Brain microvascular endothelial cell (primary cell): ENCODE results near the gene CTDSPL.

Experiments used
- DNase-seq: peaks from one replicate; pipeline ENCODE4 v3.0.0-alpha.2; 2020
- H3K27ac ChIP-seq: fragments of 250-450 bp; sonication (Bioruptor Pico); 2 replicates; pipeline ENCODE4 v1.5.1; 2020; ENCODE audit warnings: mild to moderate bottlenecking, moderate library complexity
- H3K27me3 ChIP-seq: fragments of 250-450 bp; sonication (Bioruptor Pico); replicated peaks from 2 replicates; pipeline ENCODE4 v1.5.1; 2020; ENCODE audit warnings: mild to moderate bottlenecking
- H3K36me3 ChIP-seq: fragments of 250-450 bp; sonication (Bioruptor Pico); replicated peaks from 2 replicates; pipeline ENCODE4 v1.5.1; 2020; ENCODE audit warnings: mild to moderate bottlenecking
- H3K4me3 ChIP-seq: 2 replicates; pipeline ENCODE4 v1.5.1; 2011; ENCODE audit warnings: low read depth, mild to moderate bottlenecking, control low read depth, low read length, moderate library complexity
- in situ Hi-C: cut with HindIII; loops from 2 replicates; pipeline ENCODE4 v1.10.0; 2017; ENCODE audit warnings: low sequenced_read_pairs, low pct_ligation_motif_present
- TF ChIP-seq, protein P1 (sequence below): IDR thresholded peaks from 2 replicates; pipeline ENCODE4 v1.5.1; 2011; ENCODE audit warnings: low read depth, mild to moderate bottlenecking, moderate library complexity, low read length, control low read depth, inconsistent platforms; ENCODE audit errors: missing control alignments

CTDSPL gene

DNA sequence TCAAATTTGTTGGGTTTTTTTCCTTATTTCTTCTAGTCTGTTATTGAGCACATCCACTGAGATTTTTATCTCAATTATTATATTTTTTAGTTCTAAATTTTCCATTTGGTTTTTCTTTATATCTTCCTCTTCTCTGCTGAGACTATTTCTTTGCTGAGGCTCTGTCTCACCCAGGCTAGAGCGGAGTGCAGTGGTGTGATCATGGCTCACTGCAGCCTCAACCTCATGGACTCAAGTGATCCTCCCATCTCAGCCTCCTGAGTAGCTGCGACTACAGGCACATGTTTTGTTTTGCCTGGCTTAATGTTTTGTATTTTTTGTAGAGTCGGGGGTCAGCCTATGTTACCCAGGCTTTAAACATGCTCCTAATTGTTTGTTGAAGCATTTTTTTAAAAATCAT is 10.2 kb downstream of the CTDSPL start:
- TF ChIP-seq, protein P1, sequence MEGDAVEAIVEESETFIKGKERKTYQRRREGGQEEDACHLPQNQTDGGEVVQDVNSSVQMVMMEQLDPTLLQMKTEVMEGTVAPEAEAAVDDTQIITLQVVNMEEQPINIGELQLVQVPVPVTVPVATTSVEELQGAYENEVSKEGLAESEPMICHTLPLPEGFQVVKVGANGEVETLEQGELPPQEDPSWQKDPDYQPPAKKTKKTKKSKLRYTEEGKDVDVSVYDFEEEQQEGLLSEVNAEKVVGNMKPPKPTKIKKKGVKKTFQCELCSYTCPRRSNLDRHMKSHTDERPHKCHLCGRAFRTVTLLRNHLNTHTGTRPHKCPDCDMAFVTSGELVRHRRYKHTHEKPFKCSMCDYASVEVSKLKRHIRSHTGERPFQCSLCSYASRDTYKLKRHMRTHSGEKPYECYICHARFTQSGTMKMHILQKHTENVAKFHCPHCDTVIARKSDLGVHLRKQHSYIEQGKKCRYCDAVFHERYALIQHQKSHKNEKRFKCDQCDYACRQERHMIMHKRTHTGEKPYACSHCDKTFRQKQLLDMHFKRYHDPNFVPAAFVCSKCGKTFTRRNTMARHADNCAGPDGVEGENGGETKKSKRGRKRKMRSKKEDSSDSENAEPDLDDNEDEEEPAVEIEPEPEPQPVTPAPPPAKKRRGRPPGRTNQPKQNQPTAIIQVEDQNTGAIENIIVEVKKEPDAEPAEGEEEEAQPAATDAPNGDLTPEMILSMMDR, result no peak
- Histone ChIP-seq H3K27me3 (no peaks in the 10 kb centered on the region), H3K36me3 (no peaks in the 10 kb centered on the region), H3K4me3 (no peak overlapping the region), H3K27ac (no peak overlapping the region)
- no peak for DNase-seq
- in situ Hi-C loops, result no loop called here

DNA sequence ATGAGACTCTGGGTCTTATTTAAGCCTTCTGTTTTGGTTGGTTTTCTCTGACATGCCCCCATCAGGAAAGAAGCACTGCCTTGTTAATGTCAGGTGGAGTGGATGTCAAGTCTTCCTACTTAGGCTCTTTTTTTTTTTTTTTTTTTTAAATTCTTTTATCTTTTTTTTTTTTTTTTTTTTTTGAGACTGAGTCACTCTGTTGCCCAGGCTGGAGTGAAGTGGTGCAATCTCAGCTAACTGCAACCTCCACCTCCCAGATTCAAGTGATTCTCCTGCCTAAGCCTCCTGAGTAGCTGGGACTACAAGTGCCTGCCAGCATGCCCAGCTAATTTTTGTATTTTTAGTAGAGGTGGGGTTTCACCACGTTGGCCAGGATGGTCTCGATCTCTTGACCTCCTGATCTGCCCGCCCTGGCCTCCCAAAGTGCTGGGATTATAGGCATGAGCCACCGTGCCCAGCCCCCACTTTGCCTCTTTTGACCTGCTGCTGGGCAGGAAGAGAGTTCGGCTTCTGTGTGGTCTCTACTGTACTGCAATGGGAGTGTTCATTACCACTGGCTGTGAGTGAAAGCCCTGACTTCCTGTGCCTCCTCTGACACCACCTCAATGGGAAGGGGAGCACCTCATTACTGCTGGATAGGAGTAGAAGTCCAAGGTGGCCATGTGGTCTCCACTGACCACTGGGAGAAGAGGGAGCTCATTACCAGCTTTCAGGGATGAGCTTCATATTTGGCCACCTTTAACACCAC is 10.9 kb downstream of the CTDSPL start:
- TF ChIP-seq, protein P1, result no peak
- in situ Hi-C loops, result no loop called here
- no peak overlapping the region for H3K4me3 ChIP-seq
- DNase-seq, result peak; percentile 36
- no peaks in the 10 kb centered on the region for H3K36me3 ChIP-seq
- no peaks in the 10 kb centered on the region for H3K27me3 ChIP-seq
- no peak overlapping the region for H3K27ac ChIP-seq

DNA sequence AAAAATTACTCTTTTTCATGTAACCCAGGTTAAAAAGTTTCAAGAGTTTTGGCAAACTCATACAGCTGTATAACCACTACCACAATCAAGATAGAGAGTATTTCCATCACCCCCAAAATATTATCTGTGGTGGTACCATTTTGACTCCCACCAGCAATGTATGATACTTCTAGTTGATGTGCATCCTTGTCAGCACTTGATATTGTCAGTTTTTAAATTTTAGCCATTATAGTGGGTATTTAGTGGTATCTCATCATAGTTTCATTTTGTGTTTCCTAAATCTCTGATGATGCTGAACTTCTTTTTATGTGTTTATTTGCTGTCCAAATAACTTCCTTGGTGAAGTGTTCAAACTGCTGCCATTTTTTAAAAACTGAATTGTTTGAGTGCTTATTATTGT is 14.6 kb downstream of the CTDSPL start:
- Histone ChIP-seq H3K4me3 (no peak overlapping the region), H3K27me3 (no peaks in the 10 kb centered on the region), H3K36me3 (no peaks in the 10 kb centered on the region), H3K27ac (no peak overlapping the region)
- DNase-seq, result no peak
- TF ChIP-seq, protein P1, result no peak
- in situ Hi-C loops, result no loop called here

DNA sequence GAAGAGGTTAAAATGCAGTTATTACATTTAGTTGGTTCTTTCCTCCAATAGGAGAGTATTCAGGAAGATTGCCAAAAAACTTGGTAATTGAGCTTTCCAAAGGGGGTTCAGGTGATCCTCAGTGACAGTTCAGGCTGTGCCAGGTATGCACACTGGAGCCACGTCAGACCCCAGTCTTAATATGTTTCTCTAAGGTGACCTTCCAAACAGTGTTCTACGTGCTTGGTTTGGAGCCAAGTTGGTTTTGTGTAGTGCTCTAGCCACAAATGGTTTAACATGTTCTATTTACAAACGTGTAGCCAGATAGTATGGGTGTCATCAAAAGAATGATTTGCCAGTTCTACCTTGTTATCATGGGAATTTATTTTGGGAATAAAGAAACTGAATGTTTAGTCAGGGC is 21.0 kb downstream of the CTDSPL start:
- no peak for DNase-seq

DNA sequence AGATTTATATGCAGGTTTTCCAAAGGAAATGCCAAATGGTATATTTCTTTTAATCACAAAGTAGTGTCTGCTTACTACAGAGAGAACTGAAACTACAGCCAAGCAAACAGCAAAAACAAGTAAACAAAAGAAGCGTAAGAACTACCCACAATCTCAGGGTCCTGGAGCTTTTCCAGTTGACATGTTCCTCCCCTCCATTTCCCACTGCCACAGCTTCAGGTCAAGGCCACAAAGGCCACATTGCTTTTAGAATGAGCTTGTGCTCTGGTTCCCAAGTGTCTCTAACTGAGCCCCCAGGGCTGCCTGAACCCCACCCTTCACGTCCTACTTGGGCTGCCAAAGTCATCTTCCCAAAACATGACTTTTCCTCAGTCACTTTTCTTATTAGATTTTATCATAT is 24.1 kb downstream of the CTDSPL start:
- TF ChIP-seq, protein P1, result no peak
- Histone ChIP-seq H3K27ac (no peak overlapping the region), H3K36me3 (no peaks in the 10 kb centered on the region), H3K27me3 (no peaks in the 10 kb centered on the region), H3K4me3 (no peak overlapping the region)
- in situ Hi-C loops, result no loop called here
- DNase-seq, result no peak

More for the DNA sequence above, 21.0 kb downstream of the CTDSPL start:
- TF ChIP-seq, protein P1, result no peak
- Histone ChIP-seq H3K27me3 (no peaks in the 10 kb centered on the region), H3K4me3 (no peak overlapping the region), H3K27ac (no peak overlapping the region), H3K36me3 (no peaks in the 10 kb centered on the region)
- in situ Hi-C loops, result no loop called here

DNA sequence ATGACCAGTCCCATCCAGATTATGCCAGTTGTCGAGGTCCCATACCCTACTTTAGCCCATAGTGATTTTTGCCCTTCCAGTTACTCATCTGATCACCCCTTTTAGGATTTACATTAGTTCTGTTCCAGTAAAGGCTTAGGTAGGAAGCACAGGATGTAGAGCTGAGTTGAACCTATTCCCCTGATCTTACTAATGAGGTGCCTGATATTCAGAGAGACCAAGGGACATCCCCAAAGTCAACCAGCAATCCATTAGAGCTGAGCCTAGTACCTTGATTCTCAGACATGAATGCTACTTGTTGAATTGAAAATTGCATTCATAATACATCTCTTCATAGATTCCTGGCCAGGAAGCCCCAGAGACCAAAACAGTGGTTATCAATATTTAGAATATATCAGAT is 24.7 kb downstream of the CTDSPL start:
- TF ChIP-seq, protein P1, result no peak
- no peak overlapping the region for H3K4me3 ChIP-seq
- H3K27me3 ChIP-seq, result no peaks in the 10 kb centered on the region
- no peaks in the 10 kb centered on the region for H3K36me3 ChIP-seq
- no peak overlapping the region for H3K27ac ChIP-seq
- in situ Hi-C loops, result no loop called here
- DNase-seq, result no peak
